ENCODE data around the gene PGRMC2.

The PGRMC2 gene

DNA sequence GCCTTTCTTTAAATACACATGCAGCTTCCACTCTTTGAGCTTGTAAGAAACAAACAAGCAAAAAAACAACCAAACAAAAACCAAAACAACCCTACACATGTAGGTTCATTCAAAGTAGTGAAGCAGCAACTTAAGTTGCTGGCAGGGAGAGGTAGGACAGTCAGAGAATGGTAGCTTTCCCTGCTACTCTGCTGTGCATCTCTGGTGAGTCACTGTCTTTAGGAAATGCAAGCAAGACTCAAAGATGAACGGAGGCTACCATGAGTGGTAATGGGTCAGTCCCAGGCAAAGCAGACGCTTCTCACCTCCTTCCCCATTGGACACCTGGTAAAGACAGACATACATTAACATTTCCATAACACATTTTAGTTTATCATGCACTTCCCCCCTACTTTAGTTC lies 43.2 kb downstream of the PGRMC2 start:
- H3K4me3 ChIP-seq (IDR thresholded peaks at IDR 0.05; ENCODE audit: insufficient read depth, low read depth, low read length), result no peak overlapping the region
- H2AFZ ChIP-seq (ENCODE audit: low read depth), result no peak overlapping the region
- no peak overlapping the region for H3K27ac ChIP-seq
- H3K4me1 ChIP-seq (ENCODE audit: low read depth, poor library complexity, severe bottlenecking), result no peaks in the 10 kb centered on the region
- TF ChIP-seq, protein P1, sequence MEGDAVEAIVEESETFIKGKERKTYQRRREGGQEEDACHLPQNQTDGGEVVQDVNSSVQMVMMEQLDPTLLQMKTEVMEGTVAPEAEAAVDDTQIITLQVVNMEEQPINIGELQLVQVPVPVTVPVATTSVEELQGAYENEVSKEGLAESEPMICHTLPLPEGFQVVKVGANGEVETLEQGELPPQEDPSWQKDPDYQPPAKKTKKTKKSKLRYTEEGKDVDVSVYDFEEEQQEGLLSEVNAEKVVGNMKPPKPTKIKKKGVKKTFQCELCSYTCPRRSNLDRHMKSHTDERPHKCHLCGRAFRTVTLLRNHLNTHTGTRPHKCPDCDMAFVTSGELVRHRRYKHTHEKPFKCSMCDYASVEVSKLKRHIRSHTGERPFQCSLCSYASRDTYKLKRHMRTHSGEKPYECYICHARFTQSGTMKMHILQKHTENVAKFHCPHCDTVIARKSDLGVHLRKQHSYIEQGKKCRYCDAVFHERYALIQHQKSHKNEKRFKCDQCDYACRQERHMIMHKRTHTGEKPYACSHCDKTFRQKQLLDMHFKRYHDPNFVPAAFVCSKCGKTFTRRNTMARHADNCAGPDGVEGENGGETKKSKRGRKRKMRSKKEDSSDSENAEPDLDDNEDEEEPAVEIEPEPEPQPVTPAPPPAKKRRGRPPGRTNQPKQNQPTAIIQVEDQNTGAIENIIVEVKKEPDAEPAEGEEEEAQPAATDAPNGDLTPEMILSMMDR (conservative IDR thresholded peaks at IDR 0.05; ENCODE audit: low read depth, low read length), result no peak
- no peak overlapping the region for H3K4me2 ChIP-seq
- no peaks in the 10 kb centered on the region for H4K20me1 ChIP-seq (ENCODE audit: insufficient read depth)
- H3K36me3 ChIP-seq (ENCODE audit: insufficient read depth), result no peaks in the 10 kb centered on the region
- no peak overlapping the region for H3K9ac ChIP-seq
- H3K27me3 ChIP-seq (ENCODE audit: insufficient read depth, low read depth), result no peaks in the 10 kb centered on the region
- H3K79me2 ChIP-seq (ENCODE audit: insufficient read depth, low read depth), result no peaks in the 10 kb centered on the region

DNA sequence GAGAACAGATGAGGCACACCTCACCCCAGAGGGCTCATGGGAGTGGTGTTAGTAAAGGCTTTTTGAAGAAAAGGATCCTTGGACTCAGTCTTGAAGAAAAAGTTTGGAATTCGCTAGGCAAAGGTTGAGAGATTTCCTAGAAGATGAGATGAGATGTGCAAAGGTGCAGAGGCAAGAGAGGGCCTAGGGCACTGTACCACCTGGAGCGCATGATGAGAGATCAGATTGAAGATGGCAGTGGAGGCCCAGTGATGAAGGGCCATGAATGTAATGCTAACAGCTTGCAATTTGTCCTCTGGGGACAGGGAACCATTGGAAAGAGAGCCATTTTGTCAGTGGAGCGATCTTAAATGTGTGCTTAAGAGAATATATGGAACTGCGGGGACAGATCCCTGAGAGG lies 45.0 kb downstream of the PGRMC2 start:
- Histone ChIP-seq H3K4me3 (IDR thresholded peaks at IDR 0.05; ENCODE audit: insufficient read depth, low read depth, low read length) (no peak overlapping the region), H3K27me3 (ENCODE audit: insufficient read depth, low read depth) (no peaks in the 10 kb centered on the region), H3K4me1 (ENCODE audit: low read depth, poor library complexity, severe bottlenecking) (no peaks in the 10 kb centered on the region), H4K20me1 (ENCODE audit: insufficient read depth) (no peaks in the 10 kb centered on the region), H3K4me2 (no peak overlapping the region), H3K36me3 (ENCODE audit: insufficient read depth) (no peaks in the 10 kb centered on the region), H3K27ac (no peak overlapping the region), H3K9ac (no peak overlapping the region), H2AFZ (ENCODE audit: low read depth) (no peak overlapping the region), H3K79me2 (ENCODE audit: insufficient read depth, low read depth) (no peaks in the 10 kb centered on the region)
- TF ChIP-seq, protein P1 (conservative IDR thresholded peaks at IDR 0.05; ENCODE audit: low read depth, low read length), result no peak

GRCh38 chr4:128241981-128242380 lies 45.6 kb downstream of the PGRMC2 start:
- Histone ChIP-seq H3K36me3 (ENCODE audit: insufficient read depth) (no peaks in the 10 kb centered on the region), H3K27ac (no peak overlapping the region), H3K4me1 (ENCODE audit: low read depth, poor library complexity, severe bottlenecking) (no peaks in the 10 kb centered on the region), H3K27me3 (ENCODE audit: insufficient read depth, low read depth) (no peaks in the 10 kb centered on the region), H4K20me1 (ENCODE audit: insufficient read depth) (no peaks in the 10 kb centered on the region), H3K4me2 (no peak overlapping the region), H2AFZ (ENCODE audit: low read depth) (no peak overlapping the region), H3K4me3 (IDR thresholded peaks at IDR 0.05; ENCODE audit: insufficient read depth, low read depth, low read length) (no peak overlapping the region), H3K79me2 (ENCODE audit: insufficient read depth, low read depth) (no peaks in the 10 kb centered on the region), H3K9ac (no peak overlapping the region)
- TF ChIP-seq, protein P1 (conservative IDR thresholded peaks at IDR 0.05; ENCODE audit: low read depth, low read length), result no peak

GRCh38 chr4:128241425-128241913 lies 46.1 kb downstream of the PGRMC2 start:
- Histone ChIP-seq H2AFZ (ENCODE audit: low read depth) (no peak overlapping the region), H3K27me3 (ENCODE audit: insufficient read depth, low read depth) (no peaks in the 10 kb centered on the region), H3K4me1 (ENCODE audit: low read depth, poor library complexity, severe bottlenecking) (no peaks in the 10 kb centered on the region), H3K79me2 (ENCODE audit: insufficient read depth, low read depth) (no peaks in the 10 kb centered on the region), H3K4me2 (no peak overlapping the region), H3K4me3 (IDR thresholded peaks at IDR 0.05; ENCODE audit: insufficient read depth, low read depth, low read length) (no peak overlapping the region), H3K27ac (no peak overlapping the region), H3K9ac (no peak overlapping the region), H4K20me1 (ENCODE audit: insufficient read depth) (no peaks in the 10 kb centered on the region), H3K36me3 (ENCODE audit: insufficient read depth) (no peaks in the 10 kb centered on the region)
- TF ChIP-seq, protein P1 (conservative IDR thresholded peaks at IDR 0.05; ENCODE audit: low read depth, low read length), result no peak

Data from KMS-11 (cell line).